Adipose tissue (tissue), 3 donors: ENCODE measurements around the gene MED13. TPM values are rescaled to one million over a fixed set of nuclear protein-coding genes. Genes with fewer than 3 reads are reported as not detected.
"Not testable (repeated sequence)": the region's sequence is repeated elsewhere in the genome, so short reads cannot be mapped to it uniquely, and the experiment has no call there.

Experiments
- H3K27ac ChIP-seq: one replicate; pipeline ENCODE4 v1.5.1; 2013; ENCODE audit warnings: low read depth, low read length
- WGBS, 3 donors: extraction: QIAGEN DNeasy Blood & Tissue Kit; methylation state at CpG; one replicate each; pipeline ENCODE4 v1.1.7; 2013; 5-methylcytosine and 5-hydroxymethylcytosine counted together
- polyA plus RNA-seq, 3 donors: library from polyadenylated mRNA; stranded (reverse); fragments of 200-250 nt; gene quantifications; one replicate each; pipeline ENCODE4 v1.2.3, GENCODE V29; 2013
- donor health status: healthy with polysubstance abuse.
- donor health status: Bipolar disorder and iron deficiency.
- donor health status: healthy.

The MED13 gene
- polyA plus RNA-seq, 3 donors: 4.7 to 11.9 (median 8.3) TPM

GRCh38 chr17:62092784-62093183 is 27.7 kb upstream of the MED13 start:
- 50 to 90% (median 88%) methylated on average over 2 of the region's 2 CpGs for WGBS, 3 donors
- H3K27ac ChIP-seq: no peak overlapping the region

- WGBS, 3 donors: 21 to 79% (median 71%) methylated on average over 1 of the region's 1 CpG
- no peak overlapping the region for H3K27ac ChIP-seq
Observed at GRCh38 chr17:62091804-62092203, 26.7 kb upstream of the MED13 start.

DNA sequence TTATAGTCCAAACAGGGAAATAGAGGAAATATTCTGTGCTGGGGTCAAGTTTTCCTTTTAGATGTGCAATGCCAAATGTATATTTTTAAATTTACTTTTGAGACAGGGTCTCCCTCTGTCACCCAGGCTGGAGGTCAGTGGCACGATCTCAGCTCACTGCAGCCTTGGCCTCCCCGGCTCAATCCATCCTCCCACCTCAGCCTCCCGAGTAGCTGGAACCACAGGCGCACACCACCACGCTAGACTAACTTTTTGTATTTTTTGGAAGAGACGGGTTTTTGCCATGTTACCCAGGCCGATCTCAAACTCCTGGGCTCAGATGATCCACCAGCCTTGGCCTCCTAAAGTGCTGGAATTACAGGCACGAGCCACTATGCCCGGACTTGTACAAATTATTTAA is 25.8 kb upstream of the MED13 start:
- WGBS, 3 donors: 82 to 95% (median 94%) methylated on average over 9 of the region's 9 CpGs
- no peak overlapping the region for H3K27ac ChIP-seq

GRCh38 chr17:62090021-62090824 is 25.1 kb upstream of the MED13 start:
- WGBS, 3 donors: 47 to 88% (median 83%) methylated on average over 7 of the region's 7 CpGs
- H3K27ac ChIP-seq: no peak overlapping the region

GRCh38 chr17:62089334-62089733 is 24.3 kb upstream of the MED13 start:
- no peak overlapping the region for H3K27ac ChIP-seq
- WGBS, 3 donors: 50 to 92% (median 88%) methylated on average over 3 of the region's 3 CpGs

- no peak overlapping the region for H3K27ac ChIP-seq
- 90 to 99% (median 92%) methylated on average over 2 of the region's 2 CpGs for WGBS, 3 donors
Observed at GRCh38 chr17:62086737-62087136, 21.7 kb upstream of the MED13 start.

GRCh38 chr17:62085511-62086408 is 20.7 kb upstream of the MED13 start:
- 46 to 54% (median 52%) methylated on average over 7 of the region's 7 CpGs for WGBS, 3 donors
- no peak overlapping the region for H3K27ac ChIP-seq

DNA sequence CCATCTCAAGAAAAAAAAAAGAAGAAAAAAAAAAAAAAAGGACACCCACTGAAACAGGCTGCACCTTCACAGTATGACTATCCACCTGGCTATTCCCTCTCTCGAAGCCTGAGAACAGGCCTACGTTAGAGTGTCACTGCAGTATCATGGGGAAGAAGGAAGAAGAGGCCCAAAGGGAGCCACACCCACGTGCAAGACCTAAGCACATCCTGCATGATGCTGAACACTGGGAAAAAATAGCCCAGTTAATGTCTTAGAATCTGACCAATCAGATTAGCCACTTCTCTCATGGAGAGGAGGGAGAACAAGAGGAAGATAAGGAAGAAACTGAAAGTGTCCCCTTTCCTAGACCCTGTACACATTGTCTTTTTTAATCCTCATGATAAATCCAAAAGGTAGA is 19.5 kb upstream of the MED13 start:
- H3K27ac ChIP-seq: no peak overlapping the region
- WGBS, 3 donors: 71 to 85% (median 74%) methylated on average over 3 of the region's 3 CpGs

GRCh38 chr17:62083651-62084050 is 18.6 kb upstream of the MED13 start:
- WGBS, 3 donors: 90 to 95% (median 93%) methylated on average over 3 of the region's 3 CpGs
- H3K27ac ChIP-seq: no peak overlapping the region

DNA sequence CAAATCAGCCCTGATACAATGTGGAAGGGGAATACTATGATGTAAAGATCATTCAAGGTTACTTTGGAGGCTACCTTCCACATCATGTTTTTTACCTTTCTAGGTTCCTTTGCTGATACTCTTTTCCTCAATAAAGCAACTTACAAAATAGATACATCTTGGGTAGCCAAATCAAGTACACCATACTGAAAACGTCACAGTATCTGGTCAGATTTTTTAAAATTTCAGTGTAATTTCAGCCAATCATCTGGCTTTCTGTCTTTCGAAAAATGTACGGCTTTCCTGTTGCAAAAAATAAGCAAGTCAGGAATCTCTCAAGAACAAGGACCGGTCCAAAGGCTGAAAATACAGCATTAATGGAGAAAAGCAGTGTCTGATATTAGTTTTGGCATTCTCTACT is 15.6 kb upstream of the MED13 start:
- WGBS, 3 donors: 84 to 89% (median 88%) methylated on average over 4 of the region's 4 CpGs
- no peak overlapping the region for H3K27ac ChIP-seq

DNA sequence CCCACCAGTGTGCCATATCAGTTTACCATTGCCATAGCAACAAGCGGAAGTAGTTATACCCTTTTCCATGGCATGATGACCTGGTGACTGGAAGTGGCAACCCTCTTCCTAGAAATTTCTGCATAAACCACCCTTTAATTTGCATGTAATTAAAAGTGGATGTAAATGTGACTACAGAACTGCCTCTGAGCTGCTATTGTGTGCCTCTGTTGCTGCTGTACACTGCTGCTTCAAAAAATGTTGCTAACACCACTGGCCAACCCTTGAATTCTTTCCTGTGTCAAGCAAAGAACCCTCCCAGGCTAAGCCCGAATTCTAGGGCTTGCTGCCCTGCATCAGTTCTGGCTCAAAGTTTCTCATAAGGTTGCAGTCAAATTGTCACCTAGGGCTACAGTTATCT is 12.9 kb upstream of the MED13 start:
- H3K27ac ChIP-seq: no peak overlapping the region
- WGBS, 3 donors: 72 to 92% (median 91%) methylated on average over 2 of the region's 2 CpGs

- H3K27ac ChIP-seq: no peak overlapping the region
- WGBS, 3 donors: 62 to 89% (median 88%) methylated on average over 13 of the region's 13 CpGs
Observed at GRCh38 chr17:62076864-62077788, 12.0 kb upstream of the MED13 start.

DNA sequence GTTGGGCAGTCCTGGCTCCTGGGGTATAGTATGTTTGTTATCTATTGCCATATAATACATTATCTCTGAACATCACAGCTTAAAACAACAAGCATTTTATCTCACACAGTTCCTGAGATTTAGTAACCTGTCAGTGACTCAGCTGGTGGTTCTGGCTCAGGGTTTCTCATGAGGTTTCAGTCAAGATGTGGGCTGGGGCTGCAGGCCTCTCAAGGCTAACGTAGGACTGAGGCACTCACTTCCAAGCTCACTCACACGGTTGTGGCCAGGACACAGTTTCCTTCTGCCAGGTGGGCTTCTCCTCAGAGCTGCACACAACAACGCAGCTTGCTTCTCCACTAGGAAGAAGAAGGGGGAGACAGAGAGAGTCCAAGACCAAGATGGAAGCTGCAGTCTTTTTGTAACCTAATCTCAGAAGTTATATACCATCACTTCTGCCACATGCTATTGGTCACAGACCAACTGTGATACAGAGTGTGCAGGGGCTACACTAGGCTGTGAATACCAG is 10.3 kb upstream of the MED13 start:
- 62 to 76% (median 76%) methylated on average over 3 of the region's 3 CpGs for WGBS, 3 donors
- no peak overlapping the region for H3K27ac ChIP-seq

DNA sequence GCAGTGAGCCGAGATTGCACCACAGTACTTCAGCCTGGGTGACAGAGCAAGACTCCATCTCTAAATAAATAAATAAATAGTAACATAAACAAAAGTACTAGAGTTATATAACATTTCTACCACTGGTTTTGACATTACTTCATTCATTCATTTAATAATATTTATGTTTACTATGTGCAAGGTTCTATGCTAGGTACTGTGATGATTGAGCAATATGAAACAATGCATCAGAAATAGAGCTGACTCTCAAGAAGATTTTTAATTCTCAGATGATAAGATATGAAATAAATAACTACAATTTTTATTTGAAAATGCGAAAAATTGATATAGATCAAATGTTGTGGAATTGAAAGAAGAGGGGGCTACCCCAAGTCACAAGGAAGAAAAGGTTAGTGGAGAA is 8.9 kb upstream of the MED13 start:
- WGBS, 3 donors: 93 to 97% (median 96%) methylated on average over 2 of the region's 2 CpGs
- no peak overlapping the region for H3K27ac ChIP-seq

GRCh38 chr17:62072855-62073254 is 7.8 kb upstream of the MED13 start:
- 95 to 96% (median 95%) methylated on average over 20 to 21 of the region's 21 CpGs for WGBS, 3 donors
- not testable (repeated sequence) for H3K27ac ChIP-seq

GRCh38 chr17:62070900-62071299 is 5.8 kb upstream of the MED13 start:
- WGBS, 3 donors: 60 to 86% (median 76%) methylated on average over 2 of the region's 2 CpGs
- H3K27ac ChIP-seq: no peak overlapping the region

DNA sequence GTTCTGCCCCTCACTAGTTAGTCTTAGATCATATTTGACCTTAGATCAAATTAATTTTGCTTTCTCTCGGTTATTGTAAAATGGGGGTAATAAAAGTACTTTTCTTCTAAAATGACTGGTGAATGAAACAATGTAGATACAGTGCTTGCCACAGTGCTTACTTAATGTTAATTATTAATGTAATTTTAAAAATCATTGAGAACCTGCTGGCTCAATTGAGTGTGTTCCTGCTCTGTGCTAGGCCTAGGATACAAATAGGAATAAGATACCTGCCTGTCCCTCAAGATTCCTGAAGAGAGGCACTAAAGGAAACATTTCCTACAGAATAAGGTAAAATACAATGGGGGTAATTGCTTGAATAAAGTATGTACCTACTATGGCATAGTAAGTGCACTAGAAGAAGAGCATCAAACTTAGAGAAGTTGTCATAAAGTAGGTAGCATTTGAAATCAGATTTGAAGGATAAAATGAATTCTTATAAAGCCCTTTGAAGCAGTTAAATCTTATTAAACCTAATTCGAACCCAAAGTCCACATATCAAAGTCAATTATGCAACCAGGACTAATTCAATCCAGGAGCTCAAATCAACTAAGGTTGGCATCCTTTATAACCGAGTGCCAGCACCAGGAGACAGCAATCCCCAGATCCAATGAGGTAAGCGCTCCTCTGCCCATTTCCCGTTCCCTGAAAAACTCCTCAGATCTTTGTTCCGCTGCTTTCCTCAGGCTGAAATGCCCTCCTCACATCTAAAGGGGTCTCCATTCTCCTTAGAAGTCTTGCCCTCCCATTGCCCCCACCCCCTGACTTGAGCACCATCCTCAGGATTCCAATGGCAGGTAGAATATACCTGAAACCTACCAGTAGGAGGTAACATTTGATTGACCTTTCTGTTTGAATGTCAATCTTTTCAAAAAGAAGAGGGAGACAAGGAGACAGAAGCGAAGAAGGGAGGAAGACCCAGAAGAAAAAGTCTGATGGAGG is 2.4 kb upstream of the MED13 start:
- no peak overlapping the region for H3K27ac ChIP-seq
- WGBS, 3 donors: 73 to 90% (median 90%) methylated on average over 7 of the region's 7 CpGs
